Brain microvascular endothelial cell (primary cell): ENCODE data around the gene TPR.

Experiments
- DNase-seq: peaks from one replicate; pipeline ENCODE4 v3.0.0-alpha.2; 2020
- H3K27ac ChIP-seq: fragments of 250-450 bp; sonication (Bioruptor Pico); 2 replicates; pipeline ENCODE4 v1.5.1; 2020; ENCODE audit warnings: mild to moderate bottlenecking, moderate library complexity
- H3K27me3 ChIP-seq: fragments of 250-450 bp; sonication (Bioruptor Pico); replicated peaks from 2 replicates; pipeline ENCODE4 v1.5.1; 2020; ENCODE audit warnings: mild to moderate bottlenecking
- H3K36me3 ChIP-seq: fragments of 250-450 bp; sonication (Bioruptor Pico); replicated peaks from 2 replicates; pipeline ENCODE4 v1.5.1; 2020; ENCODE audit warnings: mild to moderate bottlenecking
- H3K4me3 ChIP-seq: 2 replicates; pipeline ENCODE4 v1.5.1; 2011; ENCODE audit warnings: low read depth, mild to moderate bottlenecking, control low read depth, low read length, moderate library complexity
- CTCF ChIP-seq: IDR thresholded peaks from 2 replicates; pipeline ENCODE4 v1.5.1; 2011; ENCODE audit warnings: low read depth, mild to moderate bottlenecking, moderate library complexity, low read length, control low read depth, inconsistent platforms; ENCODE audit errors: missing control alignments
- in situ Hi-C: cut with HindIII; loops from 2 replicates; pipeline ENCODE4 v1.10.0; 2017; ENCODE audit warnings: low sequenced_read_pairs, low pct_ligation_motif_present

The TPR gene

GRCh38 chr1:186291271-186291670, 83.8 kb downstream of the TPR start:
- no peaks in the 10 kb centered on the region for H3K27me3 ChIP-seq
- in situ Hi-C loops, result no loop called here
- DNase-seq, result no peak
- no peaks in the 10 kb centered on the region for H3K36me3 ChIP-seq
- H3K27ac ChIP-seq, result no peak overlapping the region
- no peak for TF ChIP-seq CTCF
- no peak overlapping the region for H3K4me3 ChIP-seq

- Histone ChIP-seq H3K27ac (no peak overlapping the region), H3K4me3 (no peak overlapping the region), H3K27me3 (no peaks in the 10 kb centered on the region), H3K36me3 (no peaks in the 10 kb centered on the region)
- no peak for DNase-seq
- no peak for TF ChIP-seq CTCF
- in situ Hi-C loops, result no loop called here
Measured at GRCh38 chr1:186289943-186290545, 85.0 kb downstream of the TPR start.

GRCh38 chr1:186286615-186287315, 88.3 kb downstream of the TPR start:
- no peak for TF ChIP-seq CTCF
- DNase-seq, result peak; percentile 41
- Histone ChIP-seq H3K27me3 (no peaks in the 10 kb centered on the region), H3K27ac (no peak overlapping the region), H3K36me3 (no peaks in the 10 kb centered on the region), H3K4me3 (no peak overlapping the region)
- in situ Hi-C loops, result no loop called here

GRCh38 chr1:186283374-186283773, 91.7 kb downstream of the TPR start:
- Histone ChIP-seq H3K4me3 (no peak overlapping the region), H3K27ac (no peak overlapping the region), H3K36me3 (no peaks in the 10 kb centered on the region), H3K27me3 (no peaks in the 10 kb centered on the region)
- no peak for DNase-seq
- no peak for TF ChIP-seq CTCF
- in situ Hi-C loops, result no loop called here

GRCh38 chr1:186282466-186282865, 92.6 kb downstream of the TPR start:
- in situ Hi-C loops, result no loop called here
- no peak for TF ChIP-seq CTCF
- no peaks in the 10 kb centered on the region for H3K36me3 ChIP-seq
- DNase-seq, result no peak
- no peak overlapping the region for H3K4me3 ChIP-seq
- no peaks in the 10 kb centered on the region for H3K27me3 ChIP-seq
- H3K27ac ChIP-seq, result no peak overlapping the region

- no peak overlapping the region for H3K4me3 ChIP-seq
- H3K27ac ChIP-seq, result no peak overlapping the region
- no peak for TF ChIP-seq CTCF
- no peaks in the 10 kb centered on the region for H3K27me3 ChIP-seq
- in situ Hi-C loops, result no loop called here
- no peak for DNase-seq
- no peaks in the 10 kb centered on the region for H3K36me3 ChIP-seq
Measured at GRCh38 chr1:186275822-186276221, 99.2 kb downstream of the TPR start.
